Loucy (cell line): Measurements from ENCODE around the gene FGFR3.

ENCODE experiments used
- H2AFZ ChIP-seq: fragments of 200-600 bp; sonication (generic); 2 replicates; pipeline ENCODE4 v1.6.0; 2016; ENCODE audit warnings: antibody characterized with exemption, mild to moderate bottlenecking, low read length, moderate library complexity
- H3F3A ChIP-seq: fragments of 200-600 bp; 2 replicates; pipeline ENCODE4 v1.6.0; 2016; ENCODE audit warnings: antibody characterized with exemption, low read depth, mild to moderate bottlenecking
- H3K27me3 ChIP-seq: fragments of 200-600 bp; sonication (generic); 2 replicates; pipeline ENCODE4 v1.6.1; 2014; ENCODE audit warnings: low read length, mild to moderate bottlenecking; ENCODE audit not compliant: insufficient read depth, poor library complexity, severe bottlenecking
- H3K36me3 ChIP-seq: fragments of 200-600 bp; sonication (generic); 2 replicates; pipeline ENCODE4 v1.6.1; 2016; ENCODE audit warnings: low read length; ENCODE audit not compliant: insufficient read depth
- H3K4me1 ChIP-seq: fragments of 200-600 bp; sonication (generic); 2 replicates; pipeline ENCODE4 v1.5.1; 2014; ENCODE audit warnings: low read length, mild to moderate bottlenecking; ENCODE audit not compliant: insufficient read depth, poor library complexity, severe bottlenecking
- H3K4me2 ChIP-seq: fragments of 200-600 bp; sonication (generic); 2 replicates; pipeline ENCODE4 v1.6.0; 2014; ENCODE audit warnings: antibody characterized with exemption, low read length, low read depth, mild to moderate bottlenecking; ENCODE audit not compliant: poor library complexity, severe bottlenecking
- H3K4me3 ChIP-seq: fragments of 200-600 bp; sonication (generic); 2 replicates; pipeline ENCODE4 v1.5.1; 2014; ENCODE audit warnings: low read length, mild to moderate bottlenecking, mixed read lengths; ENCODE audit not compliant: poor library complexity, severe bottlenecking
- H3K79me2 ChIP-seq: fragments of 200-600 bp; sonication (generic); 2 replicates; pipeline ENCODE4 v1.6.1; 2014; ENCODE audit warnings: low read length; ENCODE audit not compliant: insufficient read depth
- H3K9ac ChIP-seq: fragments of 200-600 bp; sonication (generic); 2 replicates; pipeline ENCODE4 v1.6.0; 2014; ENCODE audit warnings: mild to moderate bottlenecking, low read depth, low read length, moderate library complexity; ENCODE audit not compliant: poor library complexity, severe bottlenecking
- H3K9me2 ChIP-seq: fragments of 200-600 bp; sonication (generic); replicated peaks from 2 replicates; pipeline ENCODE4 v1.6.1; 2016; ENCODE audit warnings: low read depth, low read length, mixed read lengths
- H3K9me3 ChIP-seq: fragments of 200-600 bp; sonication (generic); 2 replicates; pipeline ENCODE4 v1.6.1; 2014; ENCODE audit warnings: mild to moderate bottlenecking, antibody characterized with exemption, low read length, low read depth; ENCODE audit not compliant: insufficient read depth
- H4K20me1 ChIP-seq: fragments of 200-600 bp; sonication (generic); 2 replicates; pipeline ENCODE4 v1.6.0; 2014; ENCODE audit warnings: antibody characterized with exemption, low read length, mild to moderate bottlenecking; ENCODE audit not compliant: insufficient read depth, poor library complexity, severe bottlenecking
- CTCF ChIP-seq: fragments of 200-600 bp; sonication (generic); conservative IDR thresholded peaks from 2 replicates; pipeline ENCODE4 v1.5.1; 2014; ENCODE audit warnings: mild to moderate bottlenecking, antibody characterized with exemption, low read length
- EZH2phosphoT487 ChIP-seq: fragments of 200-600 bp; IDR thresholded peaks from 2 replicates; pipeline ENCODE4 v1.6.1; 2018; ENCODE audit warnings: antibody characterized with exemption, mild to moderate bottlenecking, moderate library complexity, borderline replicate concordance

The FGFR3 gene

GRCh38 chr4:1784789-1785591 lies 8.1 kb upstream of the FGFR3 start:
- H3F3A ChIP-seq, result no peaks in the 10 kb centered on the region
- H3K36me3 ChIP-seq, result no peaks in the 10 kb centered on the region
- no peak overlapping the region for H3K9ac ChIP-seq
- H3K4me3 ChIP-seq, result no peak overlapping the region
- H3K9me3 ChIP-seq, result no peaks in the 10 kb centered on the region
- TF ChIP-seq EZH2phosphoT487 (no peak), CTCF (no peak)
- H4K20me1 ChIP-seq, result no peaks in the 10 kb centered on the region
- H3K4me1 ChIP-seq, result no peaks in the 10 kb centered on the region
- no peaks in the 10 kb centered on the region for H3K27me3 ChIP-seq
- H3K9me2 ChIP-seq, result no peaks in the 10 kb centered on the region
- H3K4me2 ChIP-seq, result no peak overlapping the region
- no peaks in the 10 kb centered on the region for H3K79me2 ChIP-seq
- no peak overlapping the region for H2AFZ ChIP-seq

- Histone ChIP-seq H3K9me2 (no peaks in the 10 kb centered on the region), H3K27me3 (no peaks in the 10 kb centered on the region), H3K4me3 (no peak overlapping the region), H3K4me1 (no peaks in the 10 kb centered on the region), H2AFZ (no peak overlapping the region), H3K4me2 (no peak overlapping the region), H3K36me3 (no peaks in the 10 kb centered on the region), H3K9me3 (no peaks in the 10 kb centered on the region), H3F3A (no peaks in the 10 kb centered on the region), H3K79me2 (no peaks in the 10 kb centered on the region), H3K9ac (no peak overlapping the region), H4K20me1 (no peaks in the 10 kb centered on the region)
- TF ChIP-seq EZH2phosphoT487 (no peak), CTCF (no peak)
Measured at GRCh38 chr4:1785592-1785991, 7.5 kb upstream of the FGFR3 start.

- no peaks in the 10 kb centered on the region for H4K20me1 ChIP-seq
- no peaks in the 10 kb centered on the region for H3K4me1 ChIP-seq
- TF ChIP-seq CTCF, result no peak
- TF ChIP-seq EZH2phosphoT487, result no peak
- no peak overlapping the region for H3K4me3 ChIP-seq
- no peaks in the 10 kb centered on the region for H3F3A ChIP-seq
- H3K9ac ChIP-seq, result no peak overlapping the region
- H3K27me3 ChIP-seq, result no peaks in the 10 kb centered on the region
- no peak overlapping the region for H2AFZ ChIP-seq
- H3K79me2 ChIP-seq, result no peaks in the 10 kb centered on the region
- no peaks in the 10 kb centered on the region for H3K36me3 ChIP-seq
- H3K4me2 ChIP-seq, result no peak overlapping the region
- no peaks in the 10 kb centered on the region for H3K9me3 ChIP-seq
- H3K9me2 ChIP-seq, result no peaks in the 10 kb centered on the region
Measured at GRCh38 chr4:1786544-1787362, 6.3 kb upstream of the FGFR3 start.
